ENCODE data around the gene RBFOX2.
"Not testable (repeated sequence)": the region's sequence is repeated elsewhere in the genome, so short reads cannot be mapped to it uniquely, and the experiment has no call there.

RBFOX2 gene

GRCh38 chr22:36028646-36029405 lies at the start of gene RBFOX2:
TSS of gene RBFOX2 (minus strand) at chr22:36028824. CDS start at chr22:36028425, 399 bp downstream.
- in situ Hi-C loops (cut with HindIII; ENCODE audit: low sequenced_read_pairs), result no loop called here

GRCh38 chr22:36077271-36077670 lies 48.6 kb upstream of the RBFOX2 start:
- in situ Hi-C loops (cut with HindIII; ENCODE audit: low sequenced_read_pairs), result no loop called here

GRCh38 chr22:36075724-36076123 lies 47.1 kb upstream of the RBFOX2 start:
- in situ Hi-C loops (cut with HindIII; ENCODE audit: low sequenced_read_pairs), result no loop called here

- in situ Hi-C loops (cut with HindIII; ENCODE audit: low sequenced_read_pairs), result no loop called here
Measured at GRCh38 chr22:36075230-36075629, 46.6 kb upstream of the RBFOX2 start.

- in situ Hi-C loops (cut with HindIII; ENCODE audit: low sequenced_read_pairs), result no loop called here
Measured at GRCh38 chr22:36073476-36073875, 44.9 kb upstream of the RBFOX2 start.

GRCh38 chr22:36070645-36071044 lies 42.0 kb upstream of the RBFOX2 start:
- in situ Hi-C loops (cut with HindIII; ENCODE audit: low sequenced_read_pairs), result not testable (repeated sequence)

- in situ Hi-C loops (cut with HindIII; ENCODE audit: low sequenced_read_pairs), result no loop called here
Measured at GRCh38 chr22:36069368-36069767, 40.7 kb upstream of the RBFOX2 start.

- in situ Hi-C loops (cut with HindIII; ENCODE audit: low sequenced_read_pairs), result no loop called here
Measured at GRCh38 chr22:36068776-36069344, 40.2 kb upstream of the RBFOX2 start.

- in situ Hi-C loops (cut with HindIII; ENCODE audit: low sequenced_read_pairs), result no loop called here
Measured at GRCh38 chr22:36067235-36067558, 38.6 kb upstream of the RBFOX2 start.

GRCh38 chr22:36065775-36066544 lies 37.3 kb upstream of the RBFOX2 start:
- in situ Hi-C loops (cut with HindIII; ENCODE audit: low sequenced_read_pairs), result no loop called here

GRCh38 chr22:36065462-36065774 lies 36.8 kb upstream of the RBFOX2 start:
- in situ Hi-C loops (cut with HindIII; ENCODE audit: low sequenced_read_pairs), result no loop called here

GRCh38 chr22:36064358-36064757 lies 35.7 kb upstream of the RBFOX2 start:
- in situ Hi-C loops (cut with HindIII; ENCODE audit: low sequenced_read_pairs), result no loop called here

- in situ Hi-C loops (cut with HindIII; ENCODE audit: low sequenced_read_pairs), result no loop called here
Measured at GRCh38 chr22:36056980-36057379, 28.4 kb upstream of the RBFOX2 start.

- in situ Hi-C loops (cut with HindIII; ENCODE audit: low sequenced_read_pairs), result no loop called here
Measured at GRCh38 chr22:36055376-36056295, 27.0 kb upstream of the RBFOX2 start.

- in situ Hi-C loops (cut with HindIII; ENCODE audit: low sequenced_read_pairs), result not testable (repeated sequence)
Measured at GRCh38 chr22:36054446-36054845, 25.8 kb upstream of the RBFOX2 start.

- in situ Hi-C loops (cut with HindIII; ENCODE audit: low sequenced_read_pairs), result no loop called here
Measured at GRCh38 chr22:36053242-36054147, 24.9 kb upstream of the RBFOX2 start.

- in situ Hi-C loops (cut with HindIII; ENCODE audit: low sequenced_read_pairs), result no loop called here
Measured at GRCh38 chr22:36052505-36052941, 23.9 kb upstream of the RBFOX2 start.

GRCh38 chr22:36049678-36049997 lies 21.0 kb upstream of the RBFOX2 start:
- in situ Hi-C loops (cut with HindIII; ENCODE audit: low sequenced_read_pairs), result no loop called here

GRCh38 chr22:36048911-36049677 lies 20.5 kb upstream of the RBFOX2 start:
- in situ Hi-C loops (cut with HindIII; ENCODE audit: low sequenced_read_pairs), result no loop called here

All from DLD1 (cell line).